HepG2 (cell line): ENCODE results near the gene BCAP29. TPM values are rescaled to one million over a fixed set of nuclear protein-coding genes. Genes with fewer than 3 reads are reported as not detected.
A peak's percentile ranks its signal among the peaks of the same experiment; 100 is the strongest.

Experiments
- ATAC-seq: fragments of 200-7000 bp; cut with Tn5 transposase; 3 replicates; pipeline ENCODE4 v1.9.1; 2020; ENCODE audit warnings: mild to moderate bottlenecking, moderate library complexity
- BruUV-seq: library from RNA; stranded (reverse); fragments of 400-500 nt; replicated peaks from 2 replicates; lab custom pipeline; 2021; lab: Mats Ljungman, UMichigan
- CTCF ChIA-PET: fragments of 300-600 bp; formaldehyde crosslinking; extraction: SDS; loops from one replicate; lab custom pipeline; 2021; ENCODE audit warnings: low total read pairs, inconsistent platforms, low intra/inter-chr PET ratio; lab: Yijun Ruan, JAX
- POLR2A ChIA-PET: fragments of 350-600 bp; sonication (Branson Sonifier 250); formaldehyde crosslinking; loops from one replicate; lab custom pipeline; 2020; ENCODE audit warnings: antibody characterized with exemption, inconsistent platforms; lab: Yijun Ruan, JAX
- DNase-seq: peaks from one replicate; pipeline ENCODE4 v3.0.0-alpha.2; 2015; ENCODE audit warnings: low spot score
- FAIRE-seq: peaks from 3 replicates; lab custom pipeline; 2011; peaks lifted over from hg19 to GRCh38; lab: Jason Lieb, UNC
- H2AFZ ChIP-seq: one replicate; pipeline ENCODE4 v1.6.1; 2011; ENCODE audit warnings: low read length, inconsistent platforms
- H3K27ac ChIP-seq: fragments of 300-600 bp; 3 replicates; pipeline ENCODE4 v1.8.0; 2011; ENCODE audit warnings: mixed run types, mild to moderate bottlenecking, mixed read lengths, low read length, inconsistent platforms; ENCODE audit not compliant: insufficient read depth; ENCODE audit errors: extremely low read length
- H3K27me3 ChIP-seq, 2 experiments: fragments of 200-600 bp in 1 of 2; 2 replicates in 1 of 2; 3 replicates in 1 of 2; pipeline versions ENCODE4 v1.6.0 to v1.8.0; 2011; ENCODE audit warnings: low read length in 2 of 2, mild to moderate bottlenecking in 2 of 2, moderate library complexity in 2 of 2, inconsistent platforms in 1 of 2; ENCODE audit not compliant: insufficient read depth in 2 of 2, control insufficient read depth in 1 of 2
- H3K36me3 ChIP-seq, 2 experiments: fragments of 200-600 bp in 1 of 2; replicated peaks in 1 of 2; 2 replicates in 1 of 2; 3 replicates in 1 of 2; pipeline versions ENCODE4 v1.5.1 to v1.8.0; 2011; ENCODE audit warnings: low read length in 2 of 2, inconsistent platforms in 1 of 2; ENCODE audit not compliant: insufficient read depth in 2 of 2, control insufficient read depth in 1 of 2
- H3K4me1 ChIP-seq: 2 replicates; pipeline ENCODE4 v1.5.1; 2012; ENCODE audit warnings: low read length, inconsistent platforms; ENCODE audit not compliant: insufficient read depth
- H3K4me2 ChIP-seq: 2 replicates; pipeline ENCODE4 v1.6.0; 2011; ENCODE audit warnings: low read depth, low read length, inconsistent platforms
- H3K4me3 ChIP-seq, 3 experiments: fragments of 200-600 bp in 1 of 3; sonication (generic), shearing (Covaris generic) in 1 of 3; replicated peaks in 1 of 3; 2 replicates each; pipeline ENCODE4 v1.5.1; 2011 to 2016; ENCODE audit warnings: low read length in 3 of 3, inconsistent platforms in 2 of 3, low read depth in 2 of 3, mild to moderate bottlenecking in 2 of 3, control low read depth in 1 of 3, mixed read lengths in 1 of 3; ENCODE audit not compliant: insufficient read depth in 1 of 3
- H3K79me2 ChIP-seq: one replicate; pipeline ENCODE4 v1.6.1; 2011; ENCODE audit warnings: low read length, inconsistent platforms; ENCODE audit not compliant: insufficient read depth
- H3K9ac ChIP-seq: 2 replicates; pipeline ENCODE4 v1.6.0; 2011; ENCODE audit warnings: mild to moderate bottlenecking, low read depth, low read length, inconsistent platforms; ENCODE audit not compliant: insufficient read depth
- H3K9me3 ChIP-seq: 2 replicates; pipeline ENCODE4 v1.5.1; 2012; ENCODE audit warnings: mild to moderate bottlenecking, low read length
- H4K20me1 ChIP-seq: 2 replicates; pipeline ENCODE4 v1.6.0; 2011; ENCODE audit warnings: inconsistent platforms, mild to moderate bottlenecking, low read length, moderate library complexity; ENCODE audit not compliant: insufficient read depth
- CENPX ChIP-seq: sonication (generic); formaldehyde crosslinking; IDR thresholded peaks from 2 replicates; pipeline ENCODE4 v1.9.0; 2021; ENCODE audit warnings: mild to moderate bottlenecking, missing genetic modification reagents, moderate library complexity
- HMG20B ChIP-seq: conservative IDR thresholded peaks from 2 replicates; pipeline ENCODE4 v1.6.1; 2016; ENCODE audit warnings: missing genetic modification reagents, missing compliant biosample characterization
- HNF4A ChIP-seq: sonication (generic); formaldehyde crosslinking; IDR thresholded peaks from 2 replicates; pipeline ENCODE4 v1.4.0; 2020; ENCODE audit warnings: missing genetic modification reagents
- KLF6 ChIP-seq: IDR thresholded peaks from 2 replicates; pipeline ENCODE4 v1.8.0; 2016; ENCODE audit warnings: missing biosample characterization, missing genetic modification reagents
- MAFF ChIP-seq: IDR thresholded peaks from 2 replicates; pipeline ENCODE4 v1.6.1; 2011; ENCODE audit warnings: low read depth, low read length, improper control_type of control experiment
- MAFK ChIP-seq, 2 experiments: IDR thresholded peaks in 1 of 2; conservative IDR thresholded peaks in 1 of 2; 2 replicates each; pipeline ENCODE4 v1.6.1; 2011; ENCODE audit warnings: improper control_type of control experiment in 2 of 2, low read length in 2 of 2
- TAF1 ChIP-seq: sonication (generic); formaldehyde crosslinking; IDR thresholded peaks from 2 replicates; pipeline ENCODE4 v1.4.0; 2020; ENCODE audit warnings: missing genetic modification reagents
- TAF15 ChIP-seq: fragments of 200-400 bp; formaldehyde crosslinking; IDR thresholded peaks from one replicate; pipeline ENCODE4 v1.6.1; 2018; ENCODE audit warnings: mild to moderate bottlenecking, low read depth, low read length; ENCODE audit not compliant: poor library complexity, severe bottlenecking
- ZNF143 ChIP-seq: sonication (generic); formaldehyde crosslinking; IDR thresholded peaks from 2 replicates; pipeline ENCODE4 v1.4.0; 2020; ENCODE audit warnings: missing genetic modification reagents
- ZNF484 ChIP-seq: sonication (generic); formaldehyde crosslinking; IDR thresholded peaks from 2 replicates; pipeline ENCODE4 v1.5.1; 2020; ENCODE audit warnings: mild to moderate bottlenecking, low read depth, missing genetic modification reagents, borderline replicate concordance
- ZNF768 ChIP-seq: sonication (generic); formaldehyde crosslinking; IDR thresholded peaks from 2 replicates; pipeline ENCODE4 v1.4.0; 2020; ENCODE audit warnings: missing genetic modification reagents
- ZSCAN31 ChIP-seq: sonication (generic); formaldehyde crosslinking; IDR thresholded peaks from 2 replicates; pipeline ENCODE4 v1.5.0; 2020; ENCODE audit warnings: low read depth, mild to moderate bottlenecking, missing genetic modification reagents
- WGBS: methylation state at CpG from one replicate; pipeline ENCODE4 v1.1.6; 2017; ENCODE audit warnings: low lambda C conversion rate; 5-methylcytosine and 5-hydroxymethylcytosine counted together
- in situ Hi-C: cut with HindIII; loops from 2 replicates; pipeline ENCODE4 v1.10.0; 2017; ENCODE audit warnings: low pct_unique_long_range_greater_than_20kb; ENCODE audit not compliant: extremely low pct_ligation_motif_present
- intact Hi-C: fragments of 100-400 bp; cut with micrococcal nuclease; formaldehyde crosslinking; loops from one replicate; pipeline ENCODE4 v1.10.0; 2022; ENCODE audit not compliant: unreplicated experiment
- polyA plus RNA-seq, 8 experiments: library from polyadenylated mRNA; depleted of rRNA in 3 of 8; stranded (reverse) in 7 of 8; unstranded in 1 of 8; fragments of >200 nt; fragmentation: Illumina TruSeq in 4 of 8; extraction: Trizol in 4 of 8; gene quantifications; 2 replicates each; pipeline versions ENCODE4 v1.2.1 to v1.2.3, GENCODE V29; 2011 to 2016; ENCODE audit warnings: low read depth in 4 of 8, missing spikeins in 1 of 8, mixed read lengths in 1 of 8; ENCODE audit not compliant: insufficient read depth in 1 of 8
- total RNA-seq, 5 experiments: library from RNA; depleted of rRNA; stranded (reverse); fragments of >200 nt; fragmentation: Illumina TruSeq; extraction: Trizol; gene quantifications; 2 replicates each; pipeline ENCODE4 v1.2.3, GENCODE V29; 2016; ENCODE audit warnings: low read depth in 1 of 5
- TF ChIP-seq, protein P1 (sequence below): sonication (generic); formaldehyde crosslinking; IDR thresholded peaks from 2 replicates; pipeline ENCODE4 v1.9.0; 2022; ENCODE audit warnings: missing genetic modification reagents, mild to moderate bottlenecking, borderline replicate concordance
- TF ChIP-seq, protein P2 (sequence below): sonication (generic); formaldehyde crosslinking; IDR thresholded peaks from 2 replicates; pipeline ENCODE4 v1.5.0; 2020; ENCODE audit warnings: mild to moderate bottlenecking, missing genetic modification reagents

Gene BCAP29
- total and polyA plus RNA-seq, 2 of the 13 experiments (the other 11 are each of a cell fraction or from before 2014, with no cell fraction given): 15.3 to 35.6 TPM

DNA sequence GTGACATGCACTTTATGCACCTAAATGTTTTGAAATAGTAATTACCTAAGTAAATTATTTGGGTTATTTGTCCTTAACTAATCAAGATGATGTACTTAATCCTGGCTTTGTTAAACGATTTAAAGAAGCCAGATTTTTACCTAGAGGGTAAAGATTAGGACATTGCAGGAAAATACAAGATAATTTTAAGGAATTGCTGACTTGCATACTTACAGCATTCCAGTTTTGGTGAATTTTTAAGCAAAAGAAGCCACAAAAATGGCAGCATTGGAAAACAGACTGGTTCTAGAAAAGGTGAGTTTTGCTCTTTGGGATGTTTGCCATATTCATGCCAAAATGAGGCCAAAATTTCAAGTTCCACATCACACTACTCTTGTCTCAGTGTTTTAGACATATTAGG, 33.4 kb downstream of the BCAP29 start:
- Histone ChIP-seq H3K27me3 (no peaks in the 10 kb centered on the region), H3K27ac (no peak overlapping the region), H3K79me2 (no peaks in the 10 kb centered on the region), H4K20me1 (no peaks in the 10 kb centered on the region), H3K4me3 (no peak overlapping the region), H3K36me3 (peaks cover 4 to 12% of the 10 kb centered on the region in 2 experiments; a peak in 4 of 5 replicates), H3K4me1 (no peaks in the 10 kb centered on the region), H3K4me2 (no peak overlapping the region), H3K9me3 (no peaks in the 10 kb centered on the region), H2AFZ (no peak overlapping the region), H3K9ac (no peak overlapping the region)
- BruUV-seq: no TSS peak
- no peak for DNase-seq
- in situ Hi-C loops (no loop called here), intact Hi-C loops (no loop called here)
- TF ChIP-seq MAFK (conservative IDR thresholded peaks at IDR 0.05 in 1 of 2, IDR thresholded peaks at IDR 0.05 in 1 of 2; ENCODE audit: low read length in 2 of 2) (peak in 1 of 2 experiments; percentile 61; a peak in 3 of 4 replicates), HNF4A (CRISPR knock-in tag) (no peak), MAFF (0 out of 2 replicates have a peak, but pooled peaks have one; percentile 39)
- ChIA-PET POLR2A (no interaction called here), CTCF (no interaction called here)
- 65% methylated on average over 1 of the region's 1 CpG for WGBS
- no peak for ATAC-seq
- FAIRE-seq: no peak

DNA sequence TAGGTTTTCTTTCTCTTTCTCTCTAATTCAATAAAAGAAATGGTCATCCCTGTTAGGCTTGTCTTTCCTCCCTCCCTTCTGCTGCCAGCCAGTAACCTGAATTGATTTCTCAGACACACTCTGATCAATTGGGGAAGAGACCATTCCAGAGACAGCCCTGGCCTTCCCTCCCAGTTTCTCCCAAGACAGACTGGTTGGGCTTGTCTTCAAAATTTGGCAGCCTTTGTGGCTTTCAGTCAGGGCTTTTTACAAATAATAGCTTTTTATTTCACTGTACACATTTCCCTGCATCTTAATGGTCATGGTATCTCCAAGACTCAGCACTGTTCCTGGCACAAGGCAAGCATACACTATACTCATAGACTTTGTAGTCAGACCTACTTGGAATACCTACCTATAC, 33.9 kb downstream of the BCAP29 start:
- DNase-seq: no peak
- Histone ChIP-seq H3K4me3 (no peak overlapping the region), H3K27me3 (no peaks in the 10 kb centered on the region), H3K9me3 (no peaks in the 10 kb centered on the region), H2AFZ (no peak overlapping the region), H3K9ac (no peak overlapping the region), H3K4me1 (no peaks in the 10 kb centered on the region), H3K36me3 (peaks cover 4 to 12% of the 10 kb centered on the region in 2 experiments; a peak in 4 of 5 replicates), H4K20me1 (no peaks in the 10 kb centered on the region), H3K4me2 (no peak overlapping the region), H3K79me2 (no peaks in the 10 kb centered on the region), H3K27ac (no peak overlapping the region)
- no peak for ATAC-seq
- POLR2A ChIA-PET: no interaction called here
- no peak for FAIRE-seq
- BruUV-seq: no TSS peak
- in situ Hi-C loops: no loop called here
- intact Hi-C loops: no loop called here
- CTCF ChIA-PET: no interaction called here
- TF ChIP-seq ZNF768 (CRISPR knock-in tag) (no peak), ZNF143 (CRISPR knock-in tag) (no peak), ZNF484 (CRISPR knock-in tag) (no peak), TAF1 (CRISPR knock-in tag) (no peak), ZSCAN31 (CRISPR knock-in tag) (no peak), HMG20B (CRISPR knock-in tag) (no peak), TAF15 (no peak), KLF6 (CRISPR knock-in tag) (no peak), CENPX (CRISPR knock-in tag) (no peak)
- TF ChIP-seq, protein P1, sequence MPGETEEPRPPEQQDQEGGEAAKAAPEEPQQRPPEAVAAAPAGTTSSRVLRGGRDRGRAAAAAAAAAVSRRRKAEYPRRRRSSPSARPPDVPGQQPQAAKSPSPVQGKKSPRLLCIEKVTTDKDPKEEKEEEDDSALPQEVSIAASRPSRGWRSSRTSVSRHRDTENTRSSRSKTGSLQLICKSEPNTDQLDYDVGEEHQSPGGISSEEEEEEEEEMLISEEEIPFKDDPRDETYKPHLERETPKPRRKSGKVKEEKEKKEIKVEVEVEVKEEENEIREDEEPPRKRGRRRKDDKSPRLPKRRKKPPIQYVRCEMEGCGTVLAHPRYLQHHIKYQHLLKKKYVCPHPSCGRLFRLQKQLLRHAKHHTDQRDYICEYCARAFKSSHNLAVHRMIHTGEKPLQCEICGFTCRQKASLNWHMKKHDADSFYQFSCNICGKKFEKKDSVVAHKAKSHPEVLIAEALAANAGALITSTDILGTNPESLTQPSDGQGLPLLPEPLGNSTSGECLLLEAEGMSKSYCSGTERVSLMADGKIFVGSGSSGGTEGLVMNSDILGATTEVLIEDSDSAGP: no peak
- TF ChIP-seq, protein P2, sequence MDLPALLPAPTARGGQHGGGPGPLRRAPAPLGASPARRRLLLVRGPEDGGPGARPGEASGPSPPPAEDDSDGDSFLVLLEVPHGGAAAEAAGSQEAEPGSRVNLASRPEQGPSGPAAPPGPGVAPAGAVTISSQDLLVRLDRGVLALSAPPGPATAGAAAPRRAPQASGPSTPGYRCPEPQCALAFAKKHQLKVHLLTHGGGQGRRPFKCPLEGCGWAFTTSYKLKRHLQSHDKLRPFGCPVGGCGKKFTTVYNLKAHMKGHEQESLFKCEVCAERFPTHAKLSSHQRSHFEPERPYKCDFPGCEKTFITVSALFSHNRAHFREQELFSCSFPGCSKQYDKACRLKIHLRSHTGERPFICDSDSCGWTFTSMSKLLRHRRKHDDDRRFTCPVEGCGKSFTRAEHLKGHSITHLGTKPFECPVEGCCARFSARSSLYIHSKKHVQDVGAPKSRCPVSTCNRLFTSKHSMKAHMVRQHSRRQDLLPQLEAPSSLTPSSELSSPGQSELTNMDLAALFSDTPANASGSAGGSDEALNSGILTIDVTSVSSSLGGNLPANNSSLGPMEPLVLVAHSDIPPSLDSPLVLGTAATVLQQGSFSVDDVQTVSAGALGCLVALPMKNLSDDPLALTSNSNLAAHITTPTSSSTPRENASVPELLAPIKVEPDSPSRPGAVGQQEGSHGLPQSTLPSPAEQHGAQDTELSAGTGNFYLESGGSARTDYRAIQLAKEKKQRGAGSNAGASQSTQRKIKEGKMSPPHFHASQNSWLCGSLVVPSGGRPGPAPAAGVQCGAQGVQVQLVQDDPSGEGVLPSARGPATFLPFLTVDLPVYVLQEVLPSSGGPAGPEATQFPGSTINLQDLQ: no peak
